NT2/D1 (cell line): ENCODE results near the gene ANKRD65.

ENCODE experiments used
- SUZ12 ChIP-seq: IDR thresholded peaks from 2 replicates; pipeline ENCODE4 v1.6.1; 2011; ENCODE audit not compliant: insufficient read length, insufficient read depth; ENCODE audit errors: extremely low read depth
- YY1 ChIP-seq: IDR thresholded peaks from 2 replicates; pipeline ENCODE4 v1.6.1; 2011; ENCODE audit not compliant: insufficient read length, insufficient read depth
- ZNF274 ChIP-seq: IDR thresholded peaks from 2 replicates; pipeline ENCODE4 v1.6.1; 2011; ENCODE audit warnings: mild to moderate bottlenecking, low read depth, low read length

GRCh38 chr1:1388078-1388472 is 33.0 kb downstream of the ANKRD65 start:
- TF ChIP-seq ZNF274 (no peak), YY1 (no peak), SUZ12 (no peak)
